ENCODE data around the gene LAMB4. TPM values are rescaled to one million over a fixed set of nuclear protein-coding genes. Genes with fewer than 3 reads are reported as not detected.

LAMB4 gene
- total and polyA plus RNA-seq, 2 of the 8 experiments (the other 6 are each of a cell fraction or from before 2014, with no cell fraction given), result not detected

- Histone ChIP-seq H4K91ac (replicated peaks; ENCODE audit: insufficient read length, low read length) (no peak overlapping the region), H3K36me3 (ENCODE audit: control insufficient read depth in 2 of 4, insufficient read depth in 4 of 4, low read length in 3 of 4) (no peaks in the 10 kb centered on the region), H3K79me2 (ENCODE audit: control insufficient read depth in 1 of 2, insufficient read depth in 2 of 2, low read length in 2 of 2) (no peaks in the 10 kb centered on the region), H3K23ac (ENCODE audit: insufficient read length) (no peak overlapping the region), H3K27ac (ENCODE audit: low read depth, low read length) (no peak overlapping the region), H2BK12ac (ENCODE audit: low read depth, low read length) (no peak overlapping the region), H3K9ac (replicated peaks in 1 of 4; ENCODE audit: extremely low read depth in 1 of 4, low read depth in 3 of 4, low read length in 3 of 4) (no peak overlapping the region), H4K8ac (ENCODE audit: extremely low read depth, insufficient read depth, low read length) (no peak overlapping the region), H2AFZ (ENCODE audit: low read length) (no peak overlapping the region), H2BK20ac (ENCODE audit: low read length) (no peak overlapping the region), H3K4ac (replicated peaks; ENCODE audit: insufficient read length, low read depth, low read length) (no peak overlapping the region), H3K23me2 (ENCODE audit: low read depth, low read length) (no peaks in the 10 kb centered on the region), H4K5ac (ENCODE audit: insufficient read length, low read depth, low read length) (no peak overlapping the region), H3K4me2 (ENCODE audit: insufficient read depth in 1 of 2, low read depth in 2 of 2, low read length in 2 of 2) (no peak overlapping the region), H2BK120ac (replicated peaks; ENCODE audit: low read depth, low read length) (no peak overlapping the region), H3K9me3 (ENCODE audit: insufficient read depth in 2 of 2, low read depth in 1 of 2, low read length in 1 of 2) (no peaks in the 10 kb centered on the region), H3K18ac (ENCODE audit: extremely low read depth, low read length) (no peak overlapping the region), H3K14ac (ENCODE audit: insufficient read length) (no peak overlapping the region), H3K56ac (replicated peaks; ENCODE audit: insufficient read length, low read depth, low read length) (no peak overlapping the region), H2BK15ac (ENCODE audit: low read length) (no peak overlapping the region), H3K27me3 (replicated peaks in 1 of 4; ENCODE audit: control insufficient read depth in 3 of 4, extremely low read depth in 1 of 4, insufficient read depth in 3 of 4, low read length in 3 of 4) (no peaks in the 10 kb centered on the region), H3K4me1 (replicated peaks in 1 of 4; ENCODE audit: control insufficient read depth in 3 of 4, insufficient read depth in 4 of 4, low read length in 3 of 4) (0 out of 7 replicates have a peak, but pooled peaks cover 0 to 4% (median 0%) of the 10 kb centered on the region in 4 experiments), H2BK5ac (ENCODE audit: low read depth, low read length) (no peak overlapping the region), H3K4me3 (ENCODE audit: extremely low read depth in 1 of 4, insufficient read depth in 2 of 4, low read depth in 3 of 4, low read length in 4 of 4) (no peak overlapping the region), H2AK5ac (ENCODE audit: low read depth, low read length) (no peak overlapping the region), H3K79me1 (ENCODE audit: low read depth, low read length) (no peaks in the 10 kb centered on the region), H4K20me1 (replicated peaks in 1 of 2; ENCODE audit: control insufficient read depth in 1 of 2, insufficient read depth in 2 of 2, low read length in 2 of 2) (no peaks in the 10 kb centered on the region)
- POLR2A ChIA-PET (ENCODE audit: partially characterized antibody), result no interaction called here
- CTCF ChIA-PET (ENCODE audit: partially characterized antibody), result interaction anchor here (0.6 to 1.3 kb wide), 3 partner anchors 8 to 1241 kb away, joined by 3 read pairs; no protein-coding TSS in a partner anchor
- DNase-seq (ENCODE audit: low read depth in 1 of 2, low spot score in 2 of 2) (no peak), FAIRE-seq (no peak)
- TF ChIP-seq CTCF (IDR thresholded peaks at IDR 0.05; ENCODE audit: control extremely low read depth in 1 of 3, insufficient read depth in 1 of 3, low read depth in 1 of 3, low read length in 3 of 3) (no peak), CREB1 (IDR thresholded peaks at IDR 0.05) (no peak), CHD1 (IDR thresholded peaks at IDR 0.05; ENCODE audit: low read depth, low read length) (no peak), GABPA (IDR thresholded peaks at IDR 0.05; ENCODE audit: borderline replicate concordance, insufficient read depth, low read length) (no peak), RFX5 (IDR thresholded peaks at IDR 0.05; ENCODE audit: borderline replicate concordance, low read depth, low read length) (no peak), RXRA (IDR thresholded peaks at IDR 0.05; ENCODE audit: insufficient read depth, low read depth, low read length) (no peak), CEBPB (IDR thresholded peaks at IDR 0.05; ENCODE audit: low read depth, low read length) (no peak), SP4 (IDR thresholded peaks at IDR 0.05; ENCODE audit: low read length) (no peak), KDM1A (IDR thresholded peaks at IDR 0.05; ENCODE audit: borderline replicate concordance, low read length) (no peak), SIX5 (IDR thresholded peaks at IDR 0.05; ENCODE audit: low read depth, low read length) (no peak), YY1 (IDR thresholded peaks at IDR 0.05; ENCODE audit: low read depth, low read length) (no peak), NANOG (IDR thresholded peaks at IDR 0.05; ENCODE audit: insufficient read depth, low read depth, low read length, poor library complexity, severe bottlenecking) (no peak), HDAC2 (IDR thresholded peaks at IDR 0.05; ENCODE audit: borderline replicate concordance in 1 of 2, low read depth in 2 of 2, low read length in 2 of 2) (no peak)
Observed at GRCh38 chr7:108076156-108076555, 54.0 kb downstream of the LAMB4 start.

Measured in H1 (cell line).